ENCODE results near the gene HECTD4.
A peak's percentile ranks its signal among the peaks of the same experiment; 100 is the strongest.
"Not testable (repeated sequence)": the region's sequence is repeated elsewhere in the genome, so short reads cannot be mapped to it uniquely, and the experiment has no call there.

The HECTD4 gene

DNA sequence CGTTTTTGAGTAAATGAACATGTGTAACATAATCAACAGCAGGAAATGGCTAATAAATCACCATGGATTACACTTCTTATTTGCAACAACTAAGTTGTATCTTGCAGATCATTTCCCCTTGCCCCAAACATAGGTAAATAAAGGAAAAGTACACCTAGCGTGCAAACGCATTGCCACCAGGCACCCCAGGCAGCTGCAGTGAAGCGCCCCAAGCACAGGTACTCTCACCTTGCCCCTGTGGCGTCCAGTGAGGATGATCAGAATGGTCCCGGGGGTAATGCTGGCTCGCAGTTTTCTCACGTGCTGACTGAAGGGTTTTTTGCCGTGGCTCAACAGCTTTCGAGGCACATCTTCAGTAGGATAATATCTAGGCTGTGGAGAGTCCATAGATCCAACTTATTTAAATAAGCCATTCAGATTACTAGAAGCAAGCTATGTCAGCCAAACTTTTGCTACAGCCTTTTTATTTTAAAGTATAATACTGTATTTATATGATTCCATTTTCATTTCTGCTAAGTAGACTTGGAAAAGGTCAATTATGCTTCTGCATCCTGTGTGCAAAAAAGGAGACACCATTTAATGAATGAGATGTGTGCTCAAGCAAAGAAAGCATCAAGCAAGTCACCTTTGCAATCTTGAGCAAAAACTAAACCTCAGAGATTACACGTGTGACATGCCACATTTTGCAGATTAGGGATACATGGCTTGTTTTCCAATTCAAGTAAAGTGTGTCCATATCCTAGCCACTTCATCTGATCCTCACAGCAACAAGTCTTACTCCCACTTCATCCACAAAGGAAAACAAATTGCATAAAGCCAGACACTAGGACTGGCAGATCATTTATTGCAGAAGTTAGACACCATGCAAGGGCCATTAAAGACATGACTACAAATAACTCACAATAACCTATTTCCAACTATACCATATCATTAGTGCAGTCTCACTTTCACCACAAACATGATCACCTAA lies 24.6 kb upstream of the HECTD4 start:
- no peak for DNase-seq (ENCODE audit: low spot score)

GRCh38 chr12:112401903-112402498 lies 19.8 kb upstream of the HECTD4 start:
- no peak for DNase-seq (ENCODE audit: low spot score)

- no peak for DNase-seq (ENCODE audit: low spot score)
Measured at GRCh38 chr12:112401054-112401453, 18.8 kb upstream of the HECTD4 start.

DNA sequence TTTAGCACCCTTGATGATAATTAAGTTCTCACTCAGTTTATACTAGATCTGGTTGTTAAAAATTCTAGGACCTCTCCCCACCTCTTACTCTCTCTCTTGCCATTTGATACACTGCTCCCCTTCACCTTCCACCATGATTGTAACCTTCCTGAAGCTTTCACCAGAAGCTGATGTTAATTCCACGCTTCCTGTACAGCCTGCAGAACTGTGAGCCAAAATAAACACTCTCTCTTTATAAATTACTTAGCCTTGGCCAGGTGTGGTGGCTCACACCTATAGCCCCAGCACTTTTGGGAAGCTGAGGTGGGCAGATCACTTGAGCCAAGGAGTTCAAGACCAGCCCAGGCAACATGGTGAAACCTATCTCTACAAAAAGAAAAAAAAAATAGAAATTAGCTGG lies 11.1 kb upstream of the HECTD4 start:
- DNase-seq (ENCODE audit: low spot score): no peak

DNA sequence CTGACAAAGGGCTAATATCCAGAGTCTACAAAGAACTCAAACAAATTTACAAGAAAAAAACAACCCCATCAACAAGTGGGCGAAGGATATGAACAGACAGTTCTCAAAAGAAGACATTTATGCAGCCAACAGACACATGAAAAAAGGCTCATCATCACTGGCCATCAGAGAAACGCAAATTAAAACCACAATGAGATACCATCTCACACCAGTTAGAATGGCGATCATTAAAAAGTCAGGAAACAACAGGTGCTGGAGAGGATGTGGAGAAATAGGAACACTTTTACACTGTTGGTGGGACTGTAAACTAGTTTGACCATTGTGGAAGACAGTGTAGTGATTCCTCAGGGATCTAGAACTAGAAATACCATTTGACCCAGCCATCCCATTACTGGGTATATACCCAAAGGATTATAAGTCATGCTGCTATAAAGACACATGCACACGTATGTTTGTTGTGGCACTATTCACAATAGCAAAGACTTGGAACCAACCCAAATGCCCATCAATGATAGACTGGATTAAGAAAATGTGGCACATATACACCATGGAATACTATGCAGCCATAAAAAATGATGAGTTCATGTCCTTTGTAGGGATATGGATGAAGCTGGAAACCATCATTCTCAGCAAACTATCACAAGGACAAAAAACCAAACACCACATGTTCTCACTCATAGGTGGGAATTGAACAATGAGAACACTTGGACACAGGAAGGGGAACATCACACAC lies 7.9 kb upstream of the HECTD4 start:
- DNase-seq (ENCODE audit: low spot score): not testable (repeated sequence)

DNA sequence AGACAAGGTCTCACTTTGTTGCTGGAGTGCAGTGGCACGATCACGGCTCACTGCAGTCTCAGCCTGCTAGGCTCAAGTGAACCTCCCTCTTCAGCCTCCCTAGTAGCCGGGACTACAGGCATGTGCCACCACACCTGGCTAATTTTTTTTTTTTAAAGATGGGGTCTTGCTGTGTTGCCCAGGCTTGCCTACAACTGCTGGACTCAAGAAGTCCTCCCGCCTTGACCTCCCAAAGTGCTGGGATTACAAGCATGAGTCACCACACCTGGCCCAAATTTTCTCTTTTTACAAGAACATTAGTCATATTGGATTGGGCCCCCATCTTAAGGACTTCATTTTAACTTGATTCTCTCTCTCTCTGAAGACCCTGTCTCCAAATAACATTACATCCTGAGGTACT lies 7.0 kb upstream of the HECTD4 start:
- no peak for DNase-seq (ENCODE audit: low spot score)

DNA sequence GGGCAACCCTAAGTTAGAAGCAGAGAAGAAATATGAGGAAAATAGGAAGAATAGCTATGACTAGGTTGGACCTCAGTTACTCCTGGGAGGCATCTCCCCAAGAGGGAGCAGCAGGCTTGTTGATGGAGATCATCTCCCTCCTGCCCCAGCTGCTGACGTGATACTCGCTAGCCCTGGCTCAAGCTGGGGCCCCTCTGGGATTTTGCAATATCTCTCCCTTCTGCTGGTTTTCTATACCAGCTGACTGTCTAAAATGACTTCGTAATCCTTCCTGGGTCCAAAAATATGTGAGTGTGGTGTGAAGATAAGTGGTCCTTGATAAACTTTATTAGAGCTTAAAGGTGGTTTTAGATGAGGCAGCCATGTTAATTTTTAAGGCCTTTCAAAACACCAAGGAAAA lies 4.5 kb upstream of the HECTD4 start:
- DNase-seq (ENCODE audit: low spot score): peak; percentile 32

DNA sequence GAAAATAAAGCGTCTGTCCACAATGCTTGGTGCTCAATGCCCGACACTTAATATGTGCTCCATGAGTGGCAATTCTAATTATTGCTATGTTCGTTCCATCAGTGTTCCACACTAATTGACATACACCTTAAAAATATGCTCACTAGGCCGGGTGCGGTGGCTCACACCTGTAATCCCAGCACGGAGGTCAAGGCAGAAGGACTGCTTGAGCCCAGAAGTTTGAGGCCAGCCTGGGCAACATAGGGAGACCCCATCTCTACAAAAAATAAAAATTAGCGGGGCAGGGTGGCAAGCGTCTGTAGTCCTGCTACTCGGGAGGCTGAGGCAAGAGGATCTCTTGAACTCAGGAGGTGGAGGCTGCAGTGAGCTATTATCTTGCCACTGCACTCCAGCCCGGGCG lies 635 bp upstream of the HECTD4 start:
- no peak for DNase-seq (ENCODE audit: low spot score)

- peak; percentile 35 for DNase-seq (ENCODE audit: low spot score)
Measured at GRCh38 chr12:112381406-112381882, 787 bp downstream of the HECTD4 start.

GRCh38 chr12:112380663-112381405 lies 1.4 kb downstream of the HECTD4 start:
- peak; percentile 30 for DNase-seq (ENCODE audit: low spot score)

DNA sequence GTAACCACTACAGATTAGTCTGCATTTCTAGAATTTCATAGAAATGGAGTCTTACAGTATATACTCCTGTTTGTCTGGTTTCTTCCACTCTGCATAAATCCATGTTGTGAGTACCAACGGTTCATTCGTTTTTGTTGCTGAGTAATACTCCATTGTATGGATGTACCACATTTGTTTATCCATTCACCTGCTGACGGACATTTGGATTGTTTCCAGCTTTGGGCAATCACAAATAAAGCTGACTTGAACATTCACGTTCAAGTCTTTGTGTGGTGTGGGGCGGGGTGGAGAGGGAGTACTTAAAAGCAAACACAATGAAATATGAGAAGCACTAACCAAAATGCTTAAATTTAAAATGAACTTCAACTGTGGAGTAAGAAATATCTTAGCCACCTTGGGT lies 7.1 kb downstream of the HECTD4 start:
- DNase-seq (ENCODE audit: low spot score): no peak

GRCh38 chr12:112374166-112374740 lies 8.0 kb downstream of the HECTD4 start:
- no peak for DNase-seq (ENCODE audit: low spot score)

- no peak for DNase-seq (ENCODE audit: low spot score)
Measured at GRCh38 chr12:112370868-112371510, 11.2 kb downstream of the HECTD4 start.

DNA sequence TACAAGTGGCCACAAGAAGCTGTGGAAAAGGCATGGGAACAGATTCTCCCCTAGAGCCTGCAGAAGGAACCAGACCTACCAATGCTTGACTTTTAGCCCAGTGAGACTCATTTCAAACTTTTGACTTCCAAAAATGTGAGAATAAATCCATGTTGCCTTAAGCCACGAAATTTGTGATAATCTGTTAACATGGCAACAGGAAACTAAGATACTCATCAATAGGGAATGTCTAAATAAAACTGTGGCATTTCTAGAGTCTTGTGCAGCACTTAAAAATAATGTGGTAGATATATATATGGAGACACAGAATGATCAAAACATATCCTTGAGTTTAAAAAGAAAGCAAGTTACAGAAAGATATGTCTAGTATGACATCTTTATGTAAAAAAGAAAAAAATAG lies 12.0 kb downstream of the HECTD4 start:
- DNase-seq (ENCODE audit: low spot score): no peak

- no peak for DNase-seq (ENCODE audit: low spot score)
Measured at GRCh38 chr12:112368856-112369255, 13.4 kb downstream of the HECTD4 start.

GRCh38 chr12:112367965-112368364 lies 14.3 kb downstream of the HECTD4 start:
- no peak for DNase-seq (ENCODE audit: low spot score)

DNA sequence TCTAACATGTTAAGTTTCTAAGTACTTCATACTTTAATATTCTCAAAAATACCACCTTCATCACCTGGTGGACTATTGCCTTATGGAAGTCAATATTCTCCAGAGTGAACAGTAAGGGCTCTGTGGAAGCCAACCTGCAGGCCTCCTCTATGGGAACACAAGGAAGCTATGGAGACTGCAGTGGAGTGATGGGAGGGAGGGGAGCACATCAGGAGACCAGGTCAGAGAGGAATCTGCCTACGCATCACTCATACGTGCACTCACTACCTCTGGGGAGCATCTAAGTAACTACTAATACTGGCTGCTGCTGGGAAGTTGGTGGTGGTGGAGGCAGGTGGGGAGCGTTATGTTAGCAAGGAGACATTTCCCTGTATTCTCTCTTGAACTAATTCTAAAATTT lies 19.9 kb downstream of the HECTD4 start:
- no peak for DNase-seq (ENCODE audit: low spot score)

DNA sequence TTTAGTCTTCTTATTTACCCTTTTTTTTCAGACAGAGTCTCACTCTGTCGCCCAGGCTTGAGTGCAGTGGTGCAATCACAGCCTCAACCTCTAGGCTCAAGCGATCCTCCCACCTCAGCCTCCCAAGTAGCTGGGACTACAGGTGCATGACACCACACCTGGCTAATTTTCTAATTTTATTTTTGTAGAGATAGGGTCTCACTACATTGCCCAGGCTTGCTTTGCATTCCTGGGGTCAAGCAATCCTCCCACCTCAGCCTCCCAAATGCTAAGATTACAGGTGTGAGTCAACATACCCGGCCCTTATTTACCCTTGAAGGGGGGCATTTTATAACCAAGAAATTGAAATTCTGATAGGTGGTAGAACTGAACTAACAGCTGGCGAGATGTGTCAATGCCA lies 21.0 kb downstream of the HECTD4 start:
- no peak for DNase-seq (ENCODE audit: low spot score)

- DNase-seq (ENCODE audit: low spot score): no peak
Measured at GRCh38 chr12:112359290-112359689, 22.9 kb downstream of the HECTD4 start.

DNA sequence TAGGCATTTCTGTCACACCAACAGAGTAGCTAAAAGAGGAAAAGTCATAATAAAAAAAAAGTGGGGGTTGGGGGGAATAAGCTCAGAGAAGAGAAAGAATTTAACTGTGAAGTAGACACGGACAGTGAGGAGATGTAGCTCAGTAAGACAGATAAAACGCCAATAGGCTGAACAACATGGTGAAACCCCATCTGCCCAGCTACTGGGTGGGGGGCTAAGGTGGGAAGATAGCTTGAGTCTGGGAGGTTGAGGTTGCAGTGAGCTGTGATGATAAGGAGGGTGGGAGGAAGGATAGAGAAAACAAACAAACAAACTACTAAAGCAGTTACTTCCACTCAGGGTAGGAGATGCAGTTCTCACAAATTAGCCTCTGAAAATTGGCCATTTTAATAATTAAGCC lies 25.0 kb downstream of the HECTD4 start:
- DNase-seq (ENCODE audit: low spot score): no peak

DNA sequence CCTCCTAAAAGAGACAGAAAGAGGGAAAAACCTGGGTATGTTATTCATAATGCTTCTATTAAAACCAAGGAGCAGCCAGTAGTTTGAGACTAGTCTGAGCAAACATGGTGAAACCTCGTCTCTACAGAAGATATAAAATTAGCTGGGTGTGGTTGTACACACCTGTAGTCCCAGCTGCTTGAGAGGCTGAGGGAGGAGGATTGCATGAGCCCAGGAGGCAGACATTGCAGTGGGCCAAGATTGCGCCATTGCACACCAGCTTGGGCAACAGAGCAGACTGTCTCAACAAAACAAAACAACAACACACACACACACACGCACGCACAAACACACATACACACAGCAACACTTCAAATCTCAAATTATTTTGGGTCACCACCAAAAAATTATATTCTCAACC lies 27.8 kb downstream of the HECTD4 start:
- DNase-seq (ENCODE audit: low spot score): no peak
